GM19467 (cell line): ENCODE data around the gene SBF2.

ENCODE experiments used
- ATAC-seq: cut with Tn5 transposase; IDR thresholded peaks from one replicate; pipeline ENCODE4 v1.9.1; 2021; ENCODE audit warnings: mild to moderate bottlenecking, moderate library complexity; ENCODE audit not compliant: unreplicated experiment

The SBF2 gene

DNA sequence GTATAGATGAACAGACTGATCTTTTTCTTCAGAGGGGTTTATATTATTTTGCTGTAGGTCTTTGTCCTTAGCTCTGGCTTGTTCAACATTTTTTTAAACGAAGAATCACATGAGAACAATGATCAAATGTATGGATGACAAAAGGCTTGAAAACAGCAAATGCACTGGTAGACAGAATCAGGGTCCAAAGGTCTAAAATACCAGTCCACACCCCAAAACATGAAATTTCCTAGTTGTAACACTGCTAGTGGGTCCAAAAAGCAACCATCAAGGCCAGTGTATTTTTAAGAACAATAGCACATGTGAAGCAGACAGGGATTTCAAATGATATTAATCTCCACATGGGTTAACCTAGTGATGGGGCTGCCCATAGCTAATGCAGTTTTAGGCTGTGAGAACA lies 468.1 kb downstream of the SBF2 start:
- no peak for ATAC-seq

DNA sequence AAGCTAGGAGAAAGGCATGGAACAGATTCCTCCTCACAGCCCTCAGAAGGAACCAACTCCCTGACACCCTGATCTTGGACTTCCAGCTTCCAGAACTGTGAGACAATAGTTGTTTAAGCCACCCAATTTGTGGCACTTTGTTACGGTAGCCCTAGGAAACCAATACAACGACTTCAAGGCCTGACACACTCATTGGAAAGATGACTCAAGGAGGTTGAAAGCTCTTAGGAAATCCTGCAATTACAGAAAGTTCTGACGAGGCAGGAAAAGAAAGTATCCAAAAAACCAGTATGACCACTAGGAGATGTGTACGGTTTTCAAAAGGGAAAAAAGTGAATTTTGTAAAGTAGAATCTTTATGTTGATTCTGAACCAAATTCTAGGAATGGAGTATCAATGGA lies 468.7 kb downstream of the SBF2 start:
- ATAC-seq, result no peak

- no peak for ATAC-seq
Observed at GRCh38 chr11:9823887-9824385, 470.1 kb downstream of the SBF2 start.

DNA sequence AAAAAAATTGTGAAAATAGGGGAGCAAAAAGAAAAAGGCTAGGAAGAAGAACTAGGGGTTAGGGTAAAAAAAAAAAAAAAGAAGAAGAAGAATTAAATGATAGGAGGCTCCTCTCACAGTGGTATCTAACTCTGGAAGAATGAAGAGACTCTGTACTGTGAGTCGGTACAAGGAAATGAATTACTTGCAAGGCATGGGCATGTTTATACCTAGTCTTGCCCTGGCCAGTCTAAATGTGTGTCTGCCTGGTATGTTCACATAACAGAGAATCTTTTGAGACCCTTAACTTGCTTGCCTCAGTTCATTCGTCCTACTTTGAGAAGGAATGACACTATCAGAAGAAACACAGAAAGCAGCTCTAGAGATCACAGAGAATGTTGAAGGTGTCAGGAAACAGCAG lies 470.6 kb downstream of the SBF2 start:
- no peak for ATAC-seq

DNA sequence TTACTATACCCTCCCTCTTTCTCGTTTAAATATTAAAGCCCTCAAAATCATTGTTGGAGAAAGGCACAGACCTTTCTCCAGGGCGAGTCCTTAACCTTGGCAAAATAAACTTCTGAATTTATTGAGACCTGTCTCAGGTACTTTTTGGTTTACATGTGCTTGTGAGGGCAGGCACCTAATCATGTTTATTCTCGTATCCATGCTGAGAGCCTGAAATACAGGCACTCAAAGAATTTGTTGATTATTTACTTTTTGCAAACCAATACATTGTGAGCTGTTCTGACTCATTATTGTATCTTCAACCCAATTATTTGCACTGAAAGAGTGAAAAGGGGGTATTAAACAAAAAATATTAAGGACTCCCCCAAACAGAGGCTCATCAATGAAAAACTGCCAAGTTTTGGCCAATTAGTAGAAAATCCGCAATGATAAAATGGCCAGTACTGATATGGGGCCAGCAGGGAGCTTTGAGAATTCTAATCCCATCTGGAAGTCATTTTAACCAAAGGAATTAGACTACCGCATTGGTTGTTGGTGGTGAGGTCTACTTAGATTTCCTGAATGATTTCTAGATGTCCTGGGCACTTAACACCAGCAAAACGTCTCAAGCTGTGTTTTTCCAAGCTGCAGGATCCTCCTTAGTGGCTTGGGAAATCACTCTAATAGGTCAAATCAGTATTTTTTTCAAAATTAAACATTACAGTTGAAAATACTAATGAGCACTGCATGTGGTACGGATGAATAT lies 472.8 kb downstream of the SBF2 start:
- ATAC-seq, result no peak

DNA sequence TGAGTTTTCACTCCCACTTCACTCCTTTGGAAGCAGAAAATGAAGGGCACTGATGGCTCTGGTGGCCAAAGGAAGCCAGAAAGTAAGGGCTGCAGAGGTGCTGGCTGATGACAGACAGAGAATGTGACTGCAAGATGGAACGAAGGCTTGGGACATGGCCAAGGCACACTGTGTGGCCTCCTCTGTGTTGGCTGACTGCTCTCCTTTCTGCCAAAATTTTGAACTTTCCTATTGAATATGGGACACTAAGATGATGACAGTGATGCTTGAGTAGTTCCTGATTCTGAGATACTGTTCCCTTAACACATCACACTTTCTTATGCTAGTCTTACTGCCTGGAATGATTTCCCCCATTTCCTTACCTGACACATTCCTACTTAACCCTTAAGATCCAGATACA lies 473.8 kb downstream of the SBF2 start:
- ATAC-seq, result no peak

DNA sequence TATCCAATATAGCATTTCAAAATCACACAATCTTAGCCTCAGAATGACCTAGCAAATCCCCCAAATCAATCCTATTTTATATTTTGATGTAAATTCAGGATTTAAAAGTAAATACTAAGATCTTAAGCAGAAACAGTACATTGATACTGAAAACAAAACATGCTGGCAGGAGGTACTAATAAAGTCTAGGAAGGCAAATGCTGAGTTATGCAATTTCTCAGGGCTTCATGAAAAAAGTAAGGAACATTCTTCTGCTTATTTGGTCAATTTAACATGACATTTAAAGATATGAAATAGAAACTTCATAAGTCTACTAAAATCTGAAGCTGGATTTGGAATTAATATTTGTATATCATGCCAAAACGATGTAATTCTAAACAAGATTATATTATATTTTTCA lies 476.8 kb downstream of the SBF2 start:
- ATAC-seq, result no peak

GRCh38 chr11:9815486-9816136 lies 478.4 kb downstream of the SBF2 start:
- ATAC-seq, result no peak

DNA sequence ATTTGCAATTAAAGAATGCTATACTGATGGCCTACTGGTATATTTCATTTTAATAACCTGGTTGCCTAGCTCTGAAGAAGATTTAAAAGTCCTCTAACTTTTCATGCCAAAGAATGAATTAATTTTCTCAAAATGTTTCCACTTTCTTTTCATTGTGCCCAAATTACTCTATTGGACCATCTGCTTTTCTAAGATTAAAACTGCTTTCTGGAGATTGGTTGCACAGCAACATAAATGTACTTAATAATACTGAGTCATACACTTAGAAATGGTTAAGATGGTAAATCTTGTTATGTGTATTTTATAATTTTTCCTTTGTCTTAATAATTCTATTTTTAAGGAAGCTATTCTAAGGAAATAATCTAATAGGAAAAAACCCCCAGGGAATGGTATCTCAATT lies 479.9 kb downstream of the SBF2 start:
- no peak for ATAC-seq

- ATAC-seq, result no peak
Observed at GRCh38 chr11:9808943-9809342, 485.1 kb downstream of the SBF2 start.

DNA sequence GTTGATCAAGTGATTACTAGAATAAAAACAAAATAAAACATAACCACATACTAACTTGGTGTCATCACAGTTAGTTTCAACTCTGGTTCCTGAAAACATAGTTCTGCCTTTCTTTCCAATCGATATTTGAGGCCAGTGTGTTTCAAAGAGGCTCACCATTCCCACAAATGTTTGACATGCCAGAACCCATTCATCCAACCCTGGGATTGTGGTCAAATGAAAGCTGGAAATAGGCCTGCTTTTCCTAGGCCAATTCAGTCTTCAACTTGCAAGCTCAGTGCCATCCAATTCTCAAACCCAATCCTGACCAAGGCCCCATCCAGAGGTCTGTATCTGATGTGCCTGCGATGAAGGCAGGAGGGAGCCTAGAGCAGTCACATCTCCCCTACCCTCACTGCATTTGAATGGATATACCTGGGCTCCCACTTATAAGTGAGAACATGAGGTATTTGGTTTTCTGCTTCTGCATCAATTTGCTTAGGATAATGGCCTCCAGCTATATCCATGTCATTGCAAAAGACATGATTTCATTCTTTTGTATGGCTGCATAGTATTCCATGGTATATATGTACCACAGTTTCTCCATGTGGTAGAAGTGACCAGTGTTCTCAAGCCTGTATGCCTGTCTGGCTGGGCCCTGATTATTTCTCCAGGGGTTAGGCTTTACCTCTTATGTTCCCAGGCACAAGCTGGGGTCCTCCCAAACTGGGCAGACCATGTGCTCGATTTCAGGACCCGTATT lies 486.9 kb downstream of the SBF2 start:
- no peak for ATAC-seq

DNA sequence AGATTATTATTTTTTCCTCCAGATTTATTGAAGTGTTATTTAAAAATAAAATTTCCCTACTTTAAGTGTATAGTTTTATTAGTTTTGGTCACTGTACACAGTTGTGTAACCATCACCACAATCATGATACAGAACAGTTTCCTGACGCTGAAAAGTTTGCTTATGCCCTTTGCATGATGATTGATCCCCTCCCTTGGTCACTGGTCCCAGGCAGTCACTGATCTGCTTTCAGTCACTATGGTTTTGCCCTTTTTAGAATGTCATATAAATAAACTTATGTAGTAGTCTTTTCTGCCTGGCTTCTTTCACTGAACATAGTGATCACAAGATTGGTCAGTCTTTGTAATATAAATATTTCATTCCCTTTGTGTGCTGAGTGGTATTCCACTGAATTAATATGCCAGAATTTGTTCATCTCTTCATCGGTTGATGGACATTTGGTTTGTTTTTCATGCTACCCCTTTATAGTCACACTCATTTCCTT lies 489.6 kb downstream of the SBF2 start:
- ATAC-seq, result no peak

DNA sequence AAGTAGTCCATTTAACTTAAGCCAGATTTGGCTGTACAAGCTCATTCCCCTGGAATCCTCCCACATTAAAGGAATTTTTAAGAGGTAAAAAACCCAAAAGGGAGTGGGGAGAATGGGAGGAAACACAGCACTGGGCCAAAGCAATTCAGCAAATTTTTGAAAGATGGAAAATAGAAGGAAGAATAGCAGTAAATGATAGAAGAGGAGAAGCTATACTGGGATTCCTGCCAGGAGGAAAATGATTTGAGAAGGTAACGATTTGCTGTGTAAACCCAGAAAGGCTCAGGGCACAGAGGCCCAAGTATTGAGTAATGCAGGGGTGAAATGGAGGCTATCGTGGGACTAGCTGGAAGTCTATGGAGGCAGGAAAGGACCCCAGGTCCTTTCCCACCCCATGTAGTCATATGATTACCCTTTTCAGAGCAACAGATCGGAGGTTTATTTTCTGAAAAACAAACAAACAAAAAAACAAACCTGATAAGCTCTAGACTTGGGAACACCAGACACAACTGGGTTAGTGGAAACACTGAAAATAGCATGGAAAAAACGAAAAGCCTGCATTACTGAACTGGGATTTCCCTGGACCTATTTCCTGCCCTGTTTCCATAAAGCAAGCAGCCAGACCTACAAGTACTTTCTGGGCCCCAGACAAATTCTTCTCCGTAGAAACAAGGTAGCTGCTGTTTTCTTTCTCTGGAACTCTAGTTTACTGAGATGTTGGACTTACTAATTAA lies 490.2 kb downstream of the SBF2 start:
- ATAC-seq, result no peak

- no peak for ATAC-seq
Observed at GRCh38 chr11:9802291-9802861, 491.6 kb downstream of the SBF2 start.

DNA sequence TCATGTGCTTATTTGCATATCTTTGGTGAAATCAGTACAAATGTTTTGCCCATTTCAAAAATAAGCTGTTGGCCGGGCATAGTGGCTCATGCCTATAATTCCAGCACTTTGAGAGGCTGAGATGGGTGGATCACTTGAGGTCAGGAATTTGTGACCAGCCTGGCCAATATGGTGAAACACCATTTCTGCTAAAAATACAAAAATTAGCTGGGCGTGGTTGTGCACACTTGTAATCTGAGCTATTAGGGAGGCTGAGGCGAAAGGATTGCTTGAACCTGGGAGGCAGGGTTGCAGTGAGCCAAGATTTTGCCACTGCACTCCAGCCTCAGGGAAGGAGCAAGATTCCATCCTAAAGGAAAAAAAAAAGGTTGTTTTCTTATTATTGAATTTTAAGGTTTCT lies 494.1 kb downstream of the SBF2 start:
- ATAC-seq, result no peak

GRCh38 chr11:9797300-9797699 lies 496.7 kb downstream of the SBF2 start:
- no peak for ATAC-seq

GRCh38 chr11:9796854-9797253 lies 497.2 kb downstream of the SBF2 start:
- no peak for ATAC-seq

DNA sequence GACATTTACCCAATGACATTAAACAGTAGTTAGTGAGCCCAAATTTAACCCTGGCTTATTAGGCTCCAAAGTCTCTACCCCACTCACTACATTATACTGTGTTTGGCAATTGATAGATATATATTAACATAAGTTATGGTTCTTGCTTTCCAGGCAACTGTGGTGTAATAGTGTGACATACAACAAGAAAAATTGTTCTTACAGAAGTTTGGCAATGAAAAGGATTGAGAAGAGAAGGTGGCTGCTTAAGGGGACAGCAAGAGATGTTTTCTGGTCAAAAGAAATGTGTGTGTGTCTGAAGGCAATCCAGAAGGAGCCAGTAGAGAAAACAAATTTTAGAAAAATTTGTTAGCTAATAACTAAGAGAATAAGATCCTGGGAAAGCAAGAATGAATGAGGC lies 497.8 kb downstream of the SBF2 start:
- no peak for ATAC-seq

- ATAC-seq, result no peak
Observed at GRCh38 chr11:9790703-9791102, 503.3 kb downstream of the SBF2 start.

DNA sequence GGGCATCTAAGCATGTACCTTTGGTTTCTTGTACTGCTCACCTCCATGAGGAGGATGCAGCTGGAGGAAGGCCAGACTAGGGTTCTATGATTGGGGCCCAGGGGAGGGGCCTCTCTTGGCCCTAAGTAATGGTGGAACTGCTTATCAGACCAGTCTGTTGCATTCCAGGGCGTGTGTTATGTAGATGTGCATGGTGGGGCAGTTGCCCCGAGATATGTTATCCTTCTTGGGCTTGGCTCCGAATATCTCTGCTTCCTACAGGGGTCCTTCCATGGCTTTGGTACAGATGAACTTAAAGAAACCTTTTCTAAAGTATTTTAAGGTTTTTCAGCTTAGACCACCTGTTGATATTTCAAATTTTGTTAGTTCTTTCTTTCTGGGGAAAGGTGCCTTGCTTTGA lies 504.1 kb downstream of the SBF2 start:
- ATAC-seq, result no peak
